HG02623 (cell line): ENCODE data around the gene ARL8A.
"Not testable (repeated sequence)": the region's sequence is repeated elsewhere in the genome, so short reads cannot be mapped to it uniquely, and the experiment has no call there.

Experiments used
- ATAC-seq: cut with Tn5 transposase; IDR thresholded peaks from one replicate; pipeline ENCODE4 v1.9.1; 2021; ENCODE audit warnings: moderate library complexity; ENCODE audit not compliant: unreplicated experiment

Gene ARL8A

DNA sequence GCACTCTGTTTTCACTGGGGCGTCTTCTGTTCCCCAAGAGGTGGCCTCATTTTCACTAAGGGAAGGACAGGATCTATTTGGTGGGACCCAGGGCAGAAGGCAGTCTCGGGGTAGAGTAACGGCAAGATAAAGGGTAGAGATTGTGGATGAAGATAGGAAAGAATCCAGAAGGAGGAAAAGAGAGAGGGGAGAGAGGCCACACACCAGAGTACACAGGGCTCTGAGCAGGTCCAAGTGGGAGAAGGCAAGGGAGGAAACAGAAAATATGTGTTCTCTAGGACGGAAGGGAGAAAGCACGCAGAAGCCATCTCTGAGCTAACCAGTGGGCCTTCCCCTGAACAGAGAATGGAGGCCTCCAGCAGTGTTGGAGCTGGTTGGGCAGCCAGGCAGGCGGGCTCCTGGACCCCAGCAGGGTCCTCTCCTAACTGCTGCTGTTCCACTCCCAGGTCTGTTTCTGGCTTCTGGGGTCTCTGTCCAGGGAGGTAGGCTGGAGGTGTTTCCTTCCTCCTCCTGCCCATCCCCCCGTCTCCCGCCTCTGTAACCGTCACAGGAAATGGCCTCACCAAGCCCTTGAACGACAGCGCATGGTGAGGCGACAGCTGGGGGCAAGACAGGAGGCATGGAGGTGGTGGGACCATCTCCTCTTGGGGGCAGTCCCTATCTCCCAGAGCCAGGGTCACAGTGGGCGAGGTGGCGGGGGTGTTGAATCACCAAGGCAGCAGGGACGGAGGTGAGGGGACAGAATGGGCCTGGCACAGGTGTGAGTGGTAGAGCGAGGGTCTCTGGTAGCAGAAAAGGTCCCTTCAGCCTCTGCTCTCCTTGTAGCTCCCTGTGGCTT lies 15.2 kb upstream of the ARL8A start:
- ATAC-seq: no peak

DNA sequence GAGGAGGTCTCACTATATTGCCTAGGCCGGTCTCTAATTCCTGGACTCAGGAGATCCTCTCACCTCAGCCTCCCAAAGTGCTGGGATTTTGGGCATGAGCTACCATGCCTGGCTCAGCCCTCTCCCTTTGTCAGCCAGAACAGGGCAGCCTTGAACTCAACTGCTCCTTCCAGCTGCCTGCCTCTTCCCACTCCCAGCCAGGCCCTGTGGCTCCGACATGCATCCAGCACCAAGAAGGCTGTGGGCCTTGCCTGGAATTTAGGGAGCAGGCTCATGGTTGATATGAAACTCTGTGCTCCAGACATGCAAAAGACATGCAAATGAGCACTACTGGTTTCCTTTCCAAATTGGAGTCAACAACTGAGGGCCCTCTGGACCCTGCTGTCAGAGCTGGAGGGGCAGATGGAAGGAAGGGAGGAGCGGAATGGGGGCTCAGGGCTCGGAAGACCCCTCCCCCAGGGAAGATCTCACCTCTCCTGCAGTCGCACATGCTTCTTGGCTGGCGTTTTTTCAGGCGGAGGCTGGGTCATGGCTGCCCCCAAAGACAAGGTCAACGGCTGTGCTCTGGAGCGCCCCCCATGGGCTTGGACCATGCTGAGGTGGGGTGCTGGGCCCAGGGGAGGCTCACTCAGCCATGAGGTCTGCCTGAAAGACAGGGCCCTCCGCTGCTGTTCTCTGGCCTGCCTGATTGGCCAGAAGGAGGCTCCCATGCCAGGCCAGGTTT lies 14.4 kb upstream of the ARL8A start:
- ATAC-seq: no peak

DNA sequence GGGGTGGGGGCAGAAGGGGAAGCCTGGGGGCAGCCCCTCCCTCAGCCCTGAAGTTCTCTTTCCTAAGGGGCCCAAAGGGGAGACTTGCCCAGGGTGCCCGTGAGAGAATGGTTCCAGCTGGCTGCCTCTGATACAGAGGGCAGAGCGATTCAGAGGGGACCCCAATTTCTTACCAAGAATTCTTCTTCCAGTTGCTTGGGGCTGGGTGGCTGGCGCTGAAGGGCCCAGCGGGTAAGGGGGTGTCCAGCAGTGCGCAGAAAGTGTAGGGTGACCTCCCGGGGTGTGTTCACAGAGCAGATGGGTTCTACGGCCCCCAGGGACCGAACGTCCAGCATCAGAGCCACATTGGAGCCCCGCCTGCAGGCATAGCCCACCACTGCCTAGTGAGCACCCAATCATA lies 13.4 kb upstream of the ARL8A start:
- no peak for ATAC-seq

DNA sequence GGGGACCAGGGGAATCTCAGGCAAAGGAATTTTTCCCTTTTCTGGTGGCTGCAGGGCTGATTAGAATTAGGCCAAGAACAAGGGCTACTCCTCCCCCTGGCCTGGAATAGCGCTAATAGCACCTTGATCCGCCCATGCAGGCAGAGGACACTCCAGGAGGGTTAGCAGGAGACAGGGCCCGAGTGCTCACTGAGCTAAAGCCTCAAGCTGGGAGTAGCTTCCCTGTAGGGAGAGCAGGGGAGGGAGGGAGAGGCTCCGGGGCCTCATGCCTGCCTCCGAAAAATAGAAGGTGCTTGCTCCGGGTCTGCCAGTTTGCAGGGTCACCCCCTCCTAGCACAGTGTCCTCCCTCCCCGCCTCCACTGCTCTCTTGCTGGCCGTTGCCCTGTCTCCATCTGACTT lies 12.1 kb upstream of the ARL8A start:
- no peak for ATAC-seq

DNA sequence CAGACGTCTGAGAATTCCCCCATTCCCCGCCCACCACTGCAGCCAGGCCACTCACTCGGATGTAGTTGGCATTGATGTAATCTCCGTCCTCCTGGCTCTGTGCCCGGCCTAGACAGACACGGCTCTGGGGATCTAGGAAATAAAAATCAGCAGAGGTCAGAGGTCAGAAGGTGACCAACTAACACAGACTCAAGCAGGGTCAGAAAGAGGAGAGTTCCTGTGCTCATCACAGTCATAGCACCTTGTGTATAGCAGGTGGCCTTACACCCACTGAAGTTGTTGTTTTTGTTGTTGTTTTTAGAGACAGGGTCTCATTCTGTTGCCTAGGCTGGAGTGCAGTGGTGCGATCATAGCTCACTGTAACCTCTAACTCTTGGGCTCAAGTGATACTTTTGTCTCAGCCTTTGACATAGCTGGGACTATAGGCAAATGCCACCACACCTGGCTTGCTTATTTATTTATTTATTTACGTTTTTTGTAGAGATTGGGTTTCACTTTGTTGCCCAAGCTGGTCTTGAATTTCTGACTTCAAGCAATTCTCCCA lies 11.0 kb upstream of the ARL8A start:
- no peak for ATAC-seq

DNA sequence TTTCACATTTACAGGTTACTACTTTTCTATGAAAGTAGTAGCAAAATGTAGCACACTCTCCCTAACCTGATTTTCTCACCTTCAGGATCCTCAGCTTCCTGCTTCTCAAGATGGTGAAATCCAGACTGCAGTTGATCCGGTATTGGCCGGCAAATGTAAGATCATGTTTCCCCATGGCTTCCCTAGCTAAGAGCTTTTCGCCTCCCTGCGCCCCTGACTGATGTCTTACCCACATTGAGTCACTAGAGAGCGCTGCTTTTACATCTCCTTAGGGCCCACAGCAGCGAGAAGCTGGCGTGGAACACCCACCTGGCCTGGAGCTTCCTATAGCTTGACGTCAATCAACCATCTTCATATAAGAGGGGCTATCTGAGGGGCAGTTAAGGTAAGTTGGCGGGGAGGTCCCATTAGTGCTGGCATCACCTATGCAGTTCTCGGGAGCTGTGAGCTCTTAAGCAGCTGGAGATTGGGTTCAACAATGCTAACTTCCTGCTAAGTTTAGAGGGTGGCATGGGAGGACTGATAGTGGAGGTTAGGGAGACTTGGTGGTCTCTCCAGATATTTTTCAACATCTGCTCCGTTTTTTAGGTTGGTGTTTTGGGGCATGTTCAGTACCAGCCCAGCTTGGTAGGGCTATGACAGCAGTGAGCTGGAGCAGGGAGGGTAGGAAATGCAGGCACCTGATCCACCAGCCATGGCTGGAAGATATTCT lies 10.4 kb upstream of the ARL8A start:
- ATAC-seq: no peak

DNA sequence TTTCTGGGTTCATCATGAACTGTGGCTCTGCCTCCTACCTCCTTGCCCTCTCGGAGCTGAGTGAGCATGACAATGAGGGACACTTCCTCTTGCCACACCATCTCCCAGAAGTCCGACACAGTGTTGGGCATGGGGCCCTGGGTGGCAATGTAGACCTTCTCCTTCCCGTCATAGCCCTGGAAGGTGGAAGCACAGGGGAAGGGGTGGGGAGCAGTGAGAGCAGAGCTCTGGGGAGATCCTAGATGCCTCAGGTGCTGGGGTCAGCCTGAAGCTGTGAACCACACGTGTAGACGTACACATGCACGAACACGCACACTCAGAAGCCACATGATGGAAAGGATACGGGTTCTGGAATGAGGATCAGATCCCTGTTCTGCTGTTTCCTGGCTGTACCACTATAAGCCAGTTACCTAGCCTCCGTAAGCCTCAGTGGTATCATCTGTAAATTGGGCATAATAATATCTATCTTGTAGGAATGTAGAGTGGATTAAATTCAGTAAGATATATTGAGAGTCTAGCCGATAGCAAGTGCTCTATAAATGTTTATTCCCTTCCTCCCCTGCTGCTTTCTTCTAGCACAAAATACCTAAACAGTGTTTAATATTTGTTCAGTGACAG lies 9.7 kb upstream of the ARL8A start:
- no peak for ATAC-seq

DNA sequence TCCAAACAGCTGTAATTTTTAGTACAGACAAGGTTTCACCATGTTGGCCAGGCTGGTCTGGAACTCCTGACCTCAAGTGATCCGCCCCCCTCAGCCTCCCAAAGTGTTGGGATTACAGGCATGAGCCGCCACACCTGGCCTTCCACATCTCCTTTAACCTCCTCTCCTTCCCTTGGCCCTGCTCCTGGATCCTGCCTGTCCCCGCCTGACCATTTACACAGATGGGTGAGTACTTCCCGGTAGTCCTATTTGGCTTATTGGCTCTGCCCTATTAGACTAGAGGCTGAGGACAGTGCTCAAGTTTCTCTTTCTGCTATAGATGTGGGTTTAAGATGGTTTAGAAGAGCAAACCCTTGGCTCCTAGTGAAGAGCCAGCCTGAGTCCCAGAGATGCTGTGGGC lies 8.7 kb upstream of the ARL8A start:
- ATAC-seq: no peak

DNA sequence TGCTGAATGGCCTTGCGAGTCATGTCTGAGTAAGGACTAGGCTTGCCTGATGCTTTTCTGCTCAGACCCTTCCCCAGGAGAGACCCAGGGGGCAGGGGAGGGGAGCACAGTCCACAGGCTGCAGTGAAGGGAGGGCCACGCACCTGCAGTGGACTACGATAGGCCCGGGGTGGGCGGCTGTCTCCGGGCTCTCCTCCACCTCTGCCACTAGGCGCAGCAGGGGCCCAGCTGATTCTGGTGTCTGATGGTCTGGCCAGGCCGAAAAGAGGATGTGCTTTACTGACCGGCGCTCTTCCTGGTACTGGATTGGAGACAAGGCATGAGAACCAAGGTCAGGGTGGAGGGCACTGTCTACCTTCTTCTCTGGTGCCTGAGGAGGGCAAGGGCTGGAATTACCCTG lies 7.9 kb upstream of the ARL8A start:
- ATAC-seq: no peak

DNA sequence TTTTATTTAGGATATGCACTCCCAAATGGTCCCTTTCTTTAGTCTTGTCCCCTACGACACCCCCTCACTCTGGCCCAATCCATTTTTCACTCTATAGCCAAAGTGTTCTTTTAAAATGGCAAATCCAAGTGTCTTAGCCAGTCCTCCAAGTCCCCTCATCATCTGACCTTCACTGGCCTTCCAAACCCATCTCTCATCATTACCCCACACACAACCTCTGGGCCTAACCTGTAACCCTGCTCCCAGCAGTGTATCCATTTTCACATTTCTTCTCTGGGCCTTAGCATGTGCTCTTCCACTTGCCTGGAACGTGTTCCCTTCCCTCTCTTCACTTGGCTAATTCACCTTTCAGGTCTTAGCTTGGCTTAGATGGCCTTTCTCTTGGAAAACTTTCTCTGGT lies 6.5 kb upstream of the ARL8A start:
- no peak for ATAC-seq

DNA sequence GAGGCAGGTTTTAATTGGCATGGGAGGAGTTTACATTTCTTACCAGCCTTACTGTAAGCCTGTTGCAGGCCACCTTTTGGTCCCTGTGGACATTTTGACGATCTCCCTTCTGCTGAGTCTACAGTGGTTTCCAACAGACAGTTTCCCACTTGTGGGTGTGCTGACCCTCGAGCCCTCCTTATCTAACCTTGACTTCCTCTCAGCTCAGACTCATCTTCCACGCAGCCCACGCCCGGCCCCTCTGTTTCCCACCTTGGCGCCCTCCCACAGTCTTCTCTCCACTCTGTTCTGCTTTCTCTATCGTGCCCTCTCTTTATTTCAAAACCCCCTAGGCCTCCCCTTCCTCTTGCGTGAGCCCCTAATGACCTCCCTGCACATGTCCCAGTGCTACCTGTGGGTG lies 6.1 kb upstream of the ARL8A start:
- ATAC-seq: no peak

DNA sequence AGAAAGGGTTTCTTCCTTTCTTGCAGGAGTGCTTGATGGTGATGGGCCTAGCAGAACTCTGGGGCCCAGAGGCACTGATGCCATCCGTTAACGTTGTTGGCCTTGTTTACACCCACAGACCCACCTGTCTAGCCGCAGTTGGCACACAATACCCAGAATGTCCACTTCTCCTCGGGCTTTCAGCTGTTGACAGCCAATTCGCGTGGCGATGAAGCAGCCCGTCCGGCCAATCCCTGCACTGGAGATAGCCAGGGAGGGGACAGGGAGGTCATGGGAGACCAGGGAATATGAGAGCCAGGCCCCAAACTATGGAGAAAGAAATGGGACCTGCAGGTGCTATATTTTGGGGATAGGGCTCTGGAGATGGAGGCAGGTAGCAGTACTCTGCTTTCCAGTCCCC lies 5.7 kb upstream of the ARL8A start:
- no peak for ATAC-seq

DNA sequence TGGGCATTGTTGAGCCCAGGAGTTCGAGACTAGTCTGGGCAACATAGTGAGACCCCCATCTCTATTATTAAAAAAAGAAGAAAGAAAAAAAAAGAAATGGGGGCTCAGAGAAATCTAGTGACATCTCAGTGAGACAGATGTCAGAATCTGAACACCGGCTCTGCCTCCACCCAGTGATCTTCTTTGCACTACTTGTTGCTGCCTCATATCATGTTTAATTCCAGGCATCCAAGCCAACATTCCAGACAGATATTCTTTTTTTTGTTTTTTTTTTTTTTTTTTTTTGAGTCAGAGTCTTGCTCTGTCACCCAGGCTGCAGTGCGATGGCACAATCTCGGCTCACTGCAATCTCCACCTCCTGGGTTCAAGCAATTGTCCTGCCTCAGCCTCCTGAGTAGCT lies 5.0 kb upstream of the ARL8A start:
- ATAC-seq: no peak

DNA sequence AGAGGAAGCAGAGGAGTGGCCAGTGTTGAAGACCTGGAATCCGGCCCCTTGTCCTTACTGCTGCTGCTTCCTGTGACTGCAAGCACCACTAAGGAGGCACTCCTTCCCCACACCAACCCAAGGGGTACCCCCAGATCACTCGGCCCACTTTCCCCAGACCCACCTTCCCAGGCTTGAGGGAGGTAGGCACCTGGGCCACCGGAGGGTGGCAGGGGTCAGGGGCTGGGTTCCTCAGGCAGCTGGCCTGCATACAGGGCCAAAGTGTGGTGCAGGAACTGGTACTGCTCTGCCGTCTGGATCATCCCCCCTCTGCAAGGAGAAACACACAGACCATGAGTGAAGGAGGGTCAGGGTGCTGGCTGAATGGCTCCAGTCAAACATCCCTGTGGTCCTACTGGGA lies 3.9 kb upstream of the ARL8A start:
- no peak for ATAC-seq

DNA sequence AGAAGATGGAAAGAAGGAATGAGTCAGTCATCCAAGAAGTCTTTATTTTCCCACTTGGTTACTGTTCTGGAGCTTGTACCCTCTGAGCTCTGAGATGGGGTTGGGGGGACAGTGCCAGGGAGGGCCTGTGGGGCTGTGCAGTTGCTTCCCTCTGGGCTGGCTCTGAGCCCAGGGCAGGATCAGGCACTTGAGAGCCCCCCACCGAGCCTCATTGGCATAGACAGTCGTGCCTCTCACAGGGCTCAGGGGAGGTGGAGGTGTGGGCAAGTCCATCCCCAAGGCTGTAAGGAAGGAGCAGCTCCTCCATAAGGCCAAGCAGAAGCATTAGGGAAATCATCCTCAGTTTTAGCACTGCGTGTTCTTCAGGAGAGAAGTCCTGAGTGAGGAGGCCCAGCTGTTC lies 2.5 kb upstream of the ARL8A start:
- no peak for ATAC-seq

DNA sequence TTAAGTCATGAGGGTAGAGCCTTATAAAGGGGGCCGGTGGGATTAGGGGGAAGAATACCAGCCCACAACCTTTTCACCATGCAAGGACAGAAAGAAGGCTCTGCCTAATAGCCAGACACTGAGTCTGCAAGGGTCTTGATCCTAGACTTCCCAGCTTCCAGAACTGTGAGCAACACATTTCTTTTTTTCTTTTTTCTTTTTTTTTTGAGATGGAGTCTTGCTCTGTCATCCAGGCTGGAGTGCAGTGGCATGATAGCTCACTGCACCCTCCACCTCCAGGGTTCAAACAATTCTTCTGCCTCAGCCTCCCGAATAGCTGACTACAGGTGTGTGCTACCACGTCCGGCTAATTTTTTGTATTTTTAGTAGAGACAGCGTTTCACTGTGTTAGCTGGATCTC lies 1.7 kb upstream of the ARL8A start:
- no peak for ATAC-seq

DNA sequence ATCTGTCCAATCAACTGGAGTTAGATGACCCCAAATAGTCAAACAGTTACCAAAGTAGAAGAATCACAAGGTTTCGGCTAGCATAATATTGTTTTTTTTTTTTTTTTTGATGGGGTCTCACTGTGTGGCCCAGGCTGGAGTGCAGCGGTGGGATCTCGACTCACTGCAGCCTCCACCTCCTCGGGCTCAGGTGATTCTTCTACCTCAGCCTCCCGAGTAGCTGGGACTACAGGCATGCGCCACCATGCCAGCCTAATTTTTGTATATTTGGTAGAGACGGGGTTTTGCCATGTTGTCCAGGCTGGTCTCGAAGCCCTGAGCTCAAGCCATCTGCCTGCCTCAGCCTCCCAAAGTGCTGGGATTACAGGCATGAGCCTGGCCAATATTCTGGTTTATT lies 1.2 kb upstream of the ARL8A start:
- not testable (repeated sequence) for ATAC-seq

DNA sequence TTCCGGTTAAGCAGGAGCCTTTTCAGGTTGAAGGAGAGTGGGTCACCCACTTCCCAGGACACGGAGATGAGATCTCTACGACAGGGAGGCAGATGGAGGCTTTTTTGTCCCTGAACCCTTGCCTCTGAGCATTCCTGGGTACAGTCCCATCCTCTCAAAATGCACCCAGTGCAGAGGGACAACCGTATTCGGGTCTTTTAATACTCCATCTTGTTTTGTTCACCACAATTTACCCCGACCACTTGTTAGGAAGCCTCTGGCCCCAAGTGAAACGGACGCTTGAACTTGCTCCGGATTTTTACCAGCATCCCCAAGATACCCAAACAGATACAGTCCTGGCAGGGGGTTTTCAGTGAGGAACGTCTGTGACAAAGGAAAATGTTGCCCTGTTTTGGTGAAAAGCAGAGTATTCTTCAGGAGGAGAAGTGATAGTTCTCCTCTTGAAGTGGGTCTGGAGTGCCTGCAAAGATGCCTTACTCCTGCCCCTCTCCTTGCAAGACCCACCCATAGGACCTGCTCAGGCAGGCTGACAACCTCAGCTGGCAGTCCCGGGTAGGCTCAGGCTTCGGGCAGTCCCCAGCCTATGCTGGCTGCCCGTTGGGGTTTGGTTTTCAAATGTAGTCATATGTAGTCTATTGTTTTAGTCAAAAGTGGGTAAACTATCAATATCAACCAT lies 669 bp upstream of the ARL8A start:
- ATAC-seq: no peak

DNA sequence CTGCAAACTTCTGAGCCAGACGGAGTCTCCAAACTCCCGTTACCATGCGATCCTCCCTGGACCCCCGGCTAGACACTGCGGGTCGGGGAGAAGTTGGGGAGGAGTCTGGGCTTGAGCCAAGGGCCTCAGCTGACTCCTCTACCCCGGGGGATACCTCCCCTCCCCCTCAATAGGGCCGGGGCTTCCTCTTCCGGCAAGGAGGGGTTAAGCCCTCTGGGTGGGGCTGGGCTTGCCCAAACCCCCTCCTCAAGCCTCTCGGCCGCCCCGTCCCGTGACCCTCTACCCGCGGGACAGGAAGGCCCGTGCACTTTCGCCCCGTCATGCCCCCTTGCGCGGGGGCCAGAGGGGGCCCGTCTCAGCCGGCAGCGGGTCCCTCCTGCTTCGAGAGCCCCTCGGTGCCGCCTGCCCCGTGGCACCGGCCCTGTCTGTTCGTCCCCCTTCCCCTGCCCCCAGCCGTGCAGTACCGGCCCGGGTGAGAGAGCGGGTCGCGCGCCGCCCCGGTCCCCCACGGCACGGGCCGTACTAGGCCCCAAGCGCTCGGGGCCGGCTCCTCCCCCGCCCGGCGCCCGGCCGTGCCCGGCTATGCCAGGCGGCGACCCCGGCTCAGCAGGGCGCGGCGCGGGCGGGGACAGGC lies 652 bp downstream of the ARL8A start:
- peak; percentile 32 for ATAC-seq
